CD4-positive, alpha-beta T cell treated with Interleukin-17A for 4 hours (primary cell): ENCODE measurements around the gene RGL1.
A peak's percentile ranks its signal among the peaks of the same experiment; 100 is the strongest.

Experiments
- DNase-seq: peaks from one replicate; pipeline ENCODE4 v3.0.0-alpha.2; 2020; ENCODE audit warnings: mixed read lengths

RGL1 gene

DNA sequence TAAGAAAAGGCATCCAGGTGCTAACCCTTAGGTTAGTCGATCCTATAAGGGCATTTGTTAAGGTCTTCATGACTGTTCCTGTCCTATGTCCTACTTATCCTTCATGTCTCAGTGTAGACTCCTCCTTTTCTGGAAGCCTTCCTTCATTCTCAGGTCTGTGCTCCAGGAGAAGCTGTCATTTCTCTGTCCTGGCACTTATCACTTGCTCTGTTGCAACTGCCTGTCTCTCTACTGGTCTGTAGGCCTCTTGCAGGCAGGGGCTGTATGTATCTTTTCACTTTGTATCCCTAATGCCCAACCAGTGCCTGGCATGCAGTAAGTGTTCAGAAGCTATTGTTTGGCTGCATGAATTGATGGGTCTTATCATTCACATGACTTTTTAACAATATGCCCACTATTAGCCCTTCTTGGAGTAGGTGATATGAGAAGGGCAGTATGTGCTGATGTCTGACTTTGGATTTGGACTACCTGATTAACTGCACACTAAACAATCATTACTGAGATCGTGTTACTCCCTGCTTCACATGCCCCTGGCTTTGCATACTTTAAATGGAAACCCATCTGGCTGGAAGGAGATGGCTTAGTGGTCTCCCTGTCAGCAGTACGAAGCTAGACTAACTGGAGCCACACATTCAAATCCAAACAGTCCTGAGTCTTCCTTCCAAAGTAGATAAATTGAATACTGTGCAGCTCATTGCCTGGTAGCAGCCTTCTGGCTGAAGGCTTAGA is 88.8 kb downstream of the RGL1 start:
- DNase-seq, result no peak

DNA sequence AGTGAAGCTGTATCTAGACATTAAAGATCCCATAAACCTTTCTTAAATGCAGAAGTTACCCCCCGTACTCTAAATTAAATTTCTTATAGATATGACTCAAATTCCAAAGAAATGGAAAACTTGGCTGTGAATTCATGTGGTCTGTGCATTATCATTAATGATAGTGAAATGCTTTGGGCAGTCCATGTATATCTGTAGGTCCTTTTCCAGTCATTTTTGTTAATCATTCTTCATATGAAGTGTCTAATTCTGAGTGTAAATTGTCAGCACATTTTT is 89.3 kb downstream of the RGL1 start:
- no peak for DNase-seq

DNA sequence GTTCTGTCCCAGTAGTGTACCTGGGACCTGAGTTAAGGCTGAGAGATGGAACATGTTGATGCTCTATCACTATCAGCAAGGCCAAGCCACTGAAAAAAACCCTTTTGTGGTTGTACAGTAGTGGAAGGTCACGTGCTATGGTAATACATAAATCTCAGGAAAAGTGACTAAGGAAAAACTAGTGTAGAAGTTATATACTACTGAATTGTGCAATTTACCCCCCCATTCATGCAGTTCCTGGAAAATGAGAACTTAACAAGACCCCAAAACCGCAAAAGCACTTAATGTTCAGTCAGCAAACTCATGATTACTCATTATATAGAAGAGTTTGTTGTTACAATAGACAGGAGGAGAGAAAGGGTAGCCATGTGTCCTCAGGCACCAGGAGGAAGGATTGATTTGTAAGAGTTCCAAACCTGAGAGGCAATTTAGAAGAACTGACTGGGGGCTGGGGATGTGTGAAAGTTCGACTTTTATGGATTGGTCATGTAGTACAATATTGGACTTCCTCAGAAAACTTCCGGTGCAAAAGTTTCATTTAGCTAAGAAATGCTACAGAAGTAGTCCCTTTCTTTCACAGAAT is 91.6 kb downstream of the RGL1 start:
- DNase-seq, result no peak

DNA sequence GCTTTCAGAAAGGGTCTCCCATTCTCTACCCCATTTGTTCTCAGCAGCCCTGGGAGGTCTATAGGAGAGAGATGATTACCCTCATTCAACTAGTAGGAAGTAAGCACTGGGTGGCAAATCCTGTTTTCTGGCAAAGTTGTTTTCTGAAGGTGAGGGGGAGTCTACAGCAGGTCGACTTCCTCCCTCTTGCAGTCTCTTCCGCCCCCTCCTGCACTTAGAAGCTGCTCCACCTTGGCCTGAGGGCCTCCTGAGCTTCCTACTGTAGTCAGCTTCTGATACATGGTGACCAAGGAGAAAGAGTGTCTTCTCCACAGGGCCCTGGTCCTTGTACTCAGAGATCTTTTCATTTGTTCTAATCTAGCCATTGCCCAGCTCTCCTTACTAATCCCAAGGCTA is 93.1 kb downstream of the RGL1 start:
- DNase-seq, result no peak

DNA sequence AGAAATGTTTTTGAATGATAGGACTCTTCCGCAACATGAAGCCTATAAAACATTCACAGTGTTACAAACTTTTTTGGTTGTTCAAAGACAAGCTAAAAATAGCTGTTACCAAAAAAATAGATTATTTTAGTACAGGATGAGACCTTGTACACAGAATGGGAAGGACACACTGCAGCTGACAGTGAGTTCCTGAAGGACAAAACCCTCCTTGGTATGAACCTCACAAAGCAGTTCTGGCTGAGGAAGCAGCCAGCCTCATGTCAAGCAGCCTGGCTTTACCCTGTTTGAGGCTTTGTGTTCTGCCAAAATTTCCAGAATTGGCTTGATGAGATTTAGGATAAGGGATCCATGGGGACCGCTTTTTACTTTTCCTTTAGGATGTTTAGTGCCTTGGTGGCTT is 93.7 kb downstream of the RGL1 start:
- no peak for DNase-seq

DNA sequence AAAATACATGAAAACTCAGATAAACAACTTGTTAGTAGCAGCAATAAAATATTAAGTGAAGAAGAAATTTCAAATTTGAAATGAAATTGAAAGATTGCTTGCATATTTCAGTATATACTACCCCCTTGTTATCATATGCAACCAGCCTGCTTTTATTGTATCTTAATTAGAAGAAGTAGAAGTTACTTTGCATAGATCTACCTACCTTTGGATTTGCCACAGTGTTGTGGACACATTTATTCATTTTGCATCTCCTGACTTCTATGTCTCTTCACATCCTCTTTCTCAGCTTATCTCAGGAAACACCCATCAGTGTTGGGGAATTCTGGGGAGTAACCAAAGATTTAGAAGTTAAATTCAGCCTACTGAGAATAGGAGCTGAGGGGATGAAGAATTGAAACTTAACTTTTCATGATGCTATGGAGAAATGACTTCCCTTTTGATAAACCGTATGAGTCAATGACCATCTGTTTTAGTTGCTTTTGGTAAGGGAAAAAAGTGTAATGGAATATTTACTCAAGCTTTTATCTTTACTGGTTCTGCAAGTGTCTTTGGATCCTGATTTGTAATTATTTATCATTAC is 96.9 kb downstream of the RGL1 start:
- no peak for DNase-seq

DNA sequence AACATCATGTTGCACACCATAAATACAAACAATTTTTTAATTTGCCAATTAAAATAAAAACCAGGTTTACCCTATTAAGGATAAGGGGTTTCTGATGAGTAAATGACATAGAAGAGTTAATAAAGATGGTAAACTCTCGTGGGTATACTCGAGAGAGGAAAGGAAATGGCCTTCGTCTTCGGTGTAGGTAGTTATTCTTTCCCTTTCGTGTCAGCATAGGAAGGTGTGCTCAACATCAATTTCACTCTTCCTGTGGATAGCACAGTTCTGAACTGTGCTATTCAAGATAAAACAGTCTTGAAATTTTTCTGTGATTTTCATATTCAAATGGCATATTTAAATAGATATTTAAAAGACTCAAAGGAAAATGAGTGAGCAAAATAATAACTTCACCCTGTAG is 98.2 kb downstream of the RGL1 start:
- no peak for DNase-seq

GRCh38 chr1:183905508-183906113 is 100.7 kb downstream of the RGL1 start:
- no peak for DNase-seq

- no peak for DNase-seq
These were observed 102.2 kb downstream of the RGL1 start for GRCh38 chr1:183907070-183907469.

DNA sequence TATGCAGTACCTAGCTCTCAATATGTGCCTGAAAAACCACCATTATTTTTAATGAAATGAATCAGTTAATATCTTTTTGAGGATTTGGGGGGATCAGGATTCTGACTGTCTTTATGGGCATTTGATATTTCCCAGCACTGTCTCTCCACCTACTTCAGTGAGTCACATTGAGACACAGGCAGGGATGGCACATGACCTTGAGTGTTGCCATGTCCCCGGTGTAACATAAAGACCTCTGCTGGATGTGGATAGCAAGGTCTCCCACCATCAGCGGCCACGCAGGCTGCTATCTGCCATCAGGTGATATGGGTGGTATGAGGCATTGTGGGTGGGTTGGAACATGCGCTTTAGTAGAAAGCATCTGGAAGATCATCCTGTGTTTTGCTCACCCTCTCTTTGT is 103.2 kb downstream of the RGL1 start:
- no peak for DNase-seq

- DNase-seq, result no peak
These were observed 104.8 kb downstream of the RGL1 start for GRCh38 chr1:183909672-183910071.

DNA sequence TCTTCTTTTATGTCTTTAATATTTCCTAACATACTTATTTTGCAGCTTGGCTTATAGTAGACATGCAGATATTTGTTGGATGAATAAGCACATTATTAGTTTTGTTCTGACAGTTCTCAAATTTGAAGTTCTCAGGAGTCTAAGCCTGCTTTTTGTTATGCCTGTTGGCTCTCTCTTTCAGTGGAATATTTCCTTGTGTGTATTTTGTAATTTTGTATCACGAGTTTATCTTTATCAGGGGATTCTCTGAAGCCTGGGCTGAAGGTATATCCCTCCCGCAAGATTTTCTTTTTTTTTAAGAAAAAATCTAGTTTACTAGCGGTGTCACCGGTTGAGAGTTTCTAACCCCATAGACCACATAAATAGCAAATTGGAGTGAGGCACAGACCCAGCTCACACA is 105.9 kb downstream of the RGL1 start:
- DNase-seq, result no peak

GRCh38 chr1:183911285-183911684 is 106.4 kb downstream of the RGL1 start:
- no peak for DNase-seq

- DNase-seq, result no peak
These were observed 107.5 kb downstream of the RGL1 start for GRCh38 chr1:183912265-183912886.

GRCh38 chr1:183913567-183913993 is 108.7 kb downstream of the RGL1 start:
- no peak for DNase-seq

- no peak for DNase-seq
These were observed 109.4 kb downstream of the RGL1 start for GRCh38 chr1:183914276-183914675.

GRCh38 chr1:183914891-183915290 is 110.0 kb downstream of the RGL1 start:
- DNase-seq, result no peak

DNA sequence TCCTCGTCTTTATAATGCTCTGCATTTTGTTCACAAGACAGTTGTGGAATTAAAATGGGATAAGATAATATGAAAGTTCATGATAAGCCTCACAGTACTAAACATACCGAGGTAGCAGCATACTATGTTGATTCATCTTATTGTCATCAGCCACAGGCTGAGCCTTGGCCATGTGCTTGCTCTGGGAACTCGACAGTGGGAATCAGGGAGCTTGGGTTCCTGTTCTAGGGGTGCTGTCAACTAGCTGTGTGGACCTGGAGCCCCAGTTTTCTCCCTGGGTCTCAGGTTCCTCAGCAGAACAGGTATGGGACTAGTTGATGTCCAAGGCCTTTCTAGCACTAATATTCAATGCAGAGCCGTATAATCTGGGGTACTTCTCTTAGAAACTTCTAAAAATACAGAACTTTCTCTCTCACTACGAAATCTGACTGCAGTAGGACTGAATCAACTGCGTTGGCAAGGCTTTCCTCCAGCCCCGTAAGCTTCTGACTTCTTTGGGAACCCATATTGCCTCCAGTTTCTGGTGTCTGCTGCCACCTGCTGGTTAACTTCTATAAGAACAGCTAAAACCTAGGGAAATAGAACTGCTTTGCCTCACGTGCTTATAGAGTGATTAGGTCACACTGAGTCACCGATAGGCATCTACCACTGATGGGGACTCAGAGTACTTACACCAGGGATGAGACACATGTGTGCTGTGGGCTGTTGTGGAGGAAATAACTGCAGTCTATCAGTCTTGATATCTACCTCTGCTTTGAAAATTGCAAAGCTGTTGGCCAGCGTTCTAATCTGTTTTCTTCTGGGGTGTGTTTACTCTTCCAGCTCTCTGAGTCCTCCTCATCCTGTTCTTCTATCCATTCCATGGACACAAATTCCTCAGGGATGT is 110.9 kb downstream of the RGL1 start:
- peak; percentile 80 for DNase-seq

- DNase-seq, result no peak
These were observed 111.7 kb downstream of the RGL1 start for GRCh38 chr1:183916574-183916973.

- DNase-seq, result no peak
These were observed 113.7 kb downstream of the RGL1 start for GRCh38 chr1:183918589-183918988.

- DNase-seq, result no peak
These were observed 115.7 kb downstream of the RGL1 start for GRCh38 chr1:183920651-183921050.

- DNase-seq, result no peak
These were observed 117.3 kb downstream of the RGL1 start for GRCh38 chr1:183922197-183922596.

GRCh38 chr1:183925947-183926346 is 121.0 kb downstream of the RGL1 start:
- DNase-seq, result no peak
